Activated gamma-delta T cell (primary cell): ENCODE measurements around the gene GPR139.

Source experiments
- DNase-seq: peaks from one replicate; lab custom pipeline; 2025; lab: John Stamatoyannopoulos, UW

Gene GPR139

GRCh38 chr16:20053336-20053735, 20.4 kb downstream of the GPR139 start:
- DNase-seq = no peak

GRCh38 chr16:20051611-20052010, 22.1 kb downstream of the GPR139 start:
- DNase-seq = no peak

GRCh38 chr16:20051147-20051546, 22.5 kb downstream of the GPR139 start:
- DNase-seq = no peak

GRCh38 chr16:20049831-20050230, 23.9 kb downstream of the GPR139 start:
- no peak for DNase-seq

- no peak for DNase-seq
Observed at GRCh38 chr16:20045886-20046285, 27.8 kb downstream of the GPR139 start.

GRCh38 chr16:20042848-20043247, 30.8 kb downstream of the GPR139 start:
- DNase-seq = no peak

- no peak for DNase-seq
Observed at GRCh38 chr16:20041924-20042596, 31.6 kb downstream of the GPR139 start.

GRCh38 chr16:20040011-20040410, 33.7 kb downstream of the GPR139 start:
- DNase-seq = no peak

GRCh38 chr16:20029611-20030010, 44.1 kb downstream of the GPR139 start:
- DNase-seq = no peak

GRCh38 chr16:20026361-20027072, 47.2 kb downstream of the GPR139 start:
- no peak for DNase-seq

- no peak for DNase-seq
Observed at GRCh38 chr16:20023190-20023589, 50.5 kb downstream of the GPR139 start.

- DNase-seq = no peak
Observed at GRCh38 chr16:20020976-20021375, 52.7 kb downstream of the GPR139 start.

GRCh38 chr16:20020083-20020482, 53.6 kb downstream of the GPR139 start:
- no peak for DNase-seq

- no peak for DNase-seq
Observed at GRCh38 chr16:20016234-20016633, 57.5 kb downstream of the GPR139 start.

- no peak for DNase-seq
Observed at GRCh38 chr16:20004931-20005330, 68.8 kb downstream of the GPR139 start.

- no peak for DNase-seq
Observed at GRCh38 chr16:20002936-20003335, 70.8 kb downstream of the GPR139 start.

- no peak for DNase-seq
Observed at GRCh38 chr16:20001856-20002707, 71.6 kb downstream of the GPR139 start.

- no peak for DNase-seq
Observed at GRCh38 chr16:19997734-19998133, 76.0 kb downstream of the GPR139 start.

GRCh38 chr16:19997264-19997663, 76.4 kb downstream of the GPR139 start:
- no peak for DNase-seq

- no peak for DNase-seq
Observed at GRCh38 chr16:19994466-19995170, 79.1 kb downstream of the GPR139 start.

GRCh38 chr16:19991614-19992013, 82.1 kb downstream of the GPR139 start:
- DNase-seq = no peak

GRCh38 chr16:19984135-19984534, 89.6 kb downstream of the GPR139 start:
- DNase-seq = no peak
